ENCODE results near the gene NCK1.

GRCh38 chr3:136889947-136890346 lies 27.9 kb downstream of the NCK1 start:
- TF ChIP-seq CTCF (IDR thresholded peaks at IDR 0.05; ENCODE audit: low read length) = no peak
- TF ChIP-seq EZH2 (IDR thresholded peaks at IDR 0.05; ENCODE audit: borderline replicate concordance, low read length) = no peak
